Measurements from ENCODE around the gene ESR1. TPM values are rescaled to one million over a fixed set of nuclear protein-coding genes. Genes with fewer than 3 reads are reported as not detected.
A peak's percentile ranks its signal among the peaks of the same experiment; 100 is the strongest.
"Not testable (repeated sequence)": the region's sequence is repeated elsewhere in the genome, so short reads cannot be mapped to it uniquely, and the experiment has no call there.

ESR1 gene
- total RNA-seq, 6 donors from 2014 or later = 0.91 to 4.7 (median 2.8) TPM

GRCh38 chr6:152018876-152019275 lies 211.4 kb downstream of the ESR1 start:
- Histone ChIP-seq H3K4me1 (no peaks in the 10 kb centered on the region), H3K9me3 (no peaks in the 10 kb centered on the region), H3K27me3 (no peaks in the 10 kb centered on the region), H3K4me3 (no peak overlapping the region), H3K36me3 (no peaks in the 10 kb centered on the region), H3K27ac (no peak overlapping the region)
- no peak for DNase-seq
- no peak for ATAC-seq (ENCODE audit: low FRiP score in 2 of 2)
- TF ChIP-seq POLR2A (IDR thresholded peaks at IDR 0.05) = no peak
- TF ChIP-seq POLR2AphosphoS5 (IDR thresholded peaks at IDR 0.05) = no peak
- no peak for TF ChIP-seq EP300 (IDR thresholded peaks at IDR 0.05)
- TF ChIP-seq CTCF (IDR thresholded peaks at IDR 0.05) = no peak

- TF ChIP-seq POLR2AphosphoS5 (IDR thresholded peaks at IDR 0.05) = no peak
- no peak for TF ChIP-seq POLR2A (IDR thresholded peaks at IDR 0.05)
- TF ChIP-seq CTCF (IDR thresholded peaks at IDR 0.05) = no peak
- no peak for TF ChIP-seq EP300 (IDR thresholded peaks at IDR 0.05)
- WGBS, 2 donors = 85 to 93% methylated on average over 4 of the region's 4 CpGs
- H3K36me3 ChIP-seq = no peaks in the 10 kb centered on the region
- H3K4me3 ChIP-seq = no peak overlapping the region
- no peaks in the 10 kb centered on the region for H3K4me1 ChIP-seq
- no peaks in the 10 kb centered on the region for H3K9me3 ChIP-seq
- ATAC-seq (ENCODE audit: low FRiP score in 2 of 2) (no peak), DNase-seq (no peak)
- H3K27me3 ChIP-seq = no peaks in the 10 kb centered on the region
- no peak overlapping the region for H3K27ac ChIP-seq
Measured at GRCh38 chr6:152022303-152022702, 214.8 kb downstream of the ESR1 start.

DNA sequence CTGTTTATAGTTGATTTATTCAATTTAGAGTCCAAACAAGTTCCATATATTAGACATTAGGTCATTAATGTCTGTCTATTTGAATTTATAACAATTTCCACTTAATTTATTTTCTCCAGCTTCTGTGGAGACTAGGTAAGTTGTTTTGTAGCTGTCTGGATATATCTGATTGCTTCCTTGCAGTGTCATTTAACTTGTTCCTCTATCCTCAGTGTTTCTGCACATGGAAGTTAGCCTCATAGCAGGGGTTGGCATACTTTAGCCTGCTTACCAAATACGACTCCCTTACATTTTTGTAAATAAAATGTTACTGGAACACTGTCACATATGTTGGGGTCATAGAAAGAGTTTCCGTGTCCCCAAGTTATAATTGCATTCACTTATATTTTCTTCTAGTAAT lies 216.1 kb downstream of the ESR1 start:
- no peak for ATAC-seq (ENCODE audit: low FRiP score in 2 of 2)

GRCh38 chr6:152026291-152026690 lies 218.8 kb downstream of the ESR1 start:
- ATAC-seq (ENCODE audit: low FRiP score in 2 of 2) (no peak), DNase-seq (no peak)
- no peaks in the 10 kb centered on the region for H3K27me3 ChIP-seq
- no peak overlapping the region for H3K27ac ChIP-seq
- WGBS, 2 donors = 32 to 44% methylated on average over 1 of the region's 1 CpG
- no peak for TF ChIP-seq CTCF (IDR thresholded peaks at IDR 0.05)
- no peak for TF ChIP-seq POLR2A (IDR thresholded peaks at IDR 0.05)
- TF ChIP-seq EP300 (IDR thresholded peaks at IDR 0.05) = no peak
- TF ChIP-seq POLR2AphosphoS5 (IDR thresholded peaks at IDR 0.05) = no peak
- peak overlapping the region in 1 of 4 donors; percentile 23 for H3K4me3 ChIP-seq
- H3K4me1 ChIP-seq = no peaks in the 10 kb centered on the region
- H3K36me3 ChIP-seq = no peaks in the 10 kb centered on the region
- H3K9me3 ChIP-seq = peaks cover 0 to 7% (median 0%) of the 10 kb centered on the region in 4 donors

More for the DNA sequence above, 216.1 kb downstream of the ESR1 start:
- no peak for TF ChIP-seq POLR2A (IDR thresholded peaks at IDR 0.05)
- TF ChIP-seq POLR2AphosphoS5 (IDR thresholded peaks at IDR 0.05) = no peak
- TF ChIP-seq EP300 (IDR thresholded peaks at IDR 0.05) = no peak
- TF ChIP-seq CTCF (IDR thresholded peaks at IDR 0.05) = no peak
- WGBS, 2 donors = 77 to 88% methylated on average over 2 of the region's 2 CpGs
- no peak for DNase-seq
- H3K4me1 ChIP-seq = no peaks in the 10 kb centered on the region
- H3K9me3 ChIP-seq = peaks cover 0 to 7% (median 0%) of the 10 kb centered on the region in 4 donors
- no peaks in the 10 kb centered on the region for H3K27me3 ChIP-seq
- no peak overlapping the region for H3K4me3 ChIP-seq
- H3K36me3 ChIP-seq = no peaks in the 10 kb centered on the region
- H3K27ac ChIP-seq = no peak overlapping the region

GRCh38 chr6:152026744-152027143 lies 219.3 kb downstream of the ESR1 start:
- not testable (repeated sequence) for H3K27me3 ChIP-seq; H3K27ac ChIP-seq; DNase-seq; H3K4me3 ChIP-seq; H3K4me1 ChIP-seq; H3K9me3 ChIP-seq; ATAC-seq (ENCODE audit: low FRiP score in 2 of 2); H3K36me3 ChIP-seq
- 96 to 98% methylated on average over 6 of the region's 6 CpGs for WGBS, 2 donors

GRCh38 chr6:152033765-152034164 lies 226.3 kb downstream of the ESR1 start:
- not testable (repeated sequence) for H3K4me1 ChIP-seq; H3K36me3 ChIP-seq; H3K27ac ChIP-seq; H3K4me3 ChIP-seq; ATAC-seq (ENCODE audit: low FRiP score in 2 of 2); DNase-seq; H3K9me3 ChIP-seq; H3K27me3 ChIP-seq
- 89 to 90% methylated on average over 4 of the region's 4 CpGs for WGBS, 2 donors

Data from upper lobe of left lung (tissue), 6 donors.